Hepatocyte (in vitro differentiated cells): ENCODE measurements around the gene PLEKHD1. TPM values are rescaled to one million over a fixed set of nuclear protein-coding genes. Genes with fewer than 3 reads are reported as not detected.
"Not testable (repeated sequence)": the region's sequence is repeated elsewhere in the genome, so short reads cannot be mapped to it uniquely, and the experiment has no call there.

Experiments used
- DNase-seq: peaks from one replicate; pipeline ENCODE4 v3.0.0-alpha.2; 2016; ENCODE audit warnings: low spot score
- H2AFZ ChIP-seq: fragments of 200-600 bp; sonication (generic); 2 replicates; pipeline ENCODE4 v1.6.0; 2016; ENCODE audit warnings: antibody characterized with exemption, mild to moderate bottlenecking
- H3K27ac ChIP-seq: fragments of 200-600 bp; sonication (generic); 2 replicates; pipeline ENCODE4 v1.5.1; 2016; ENCODE audit warnings: mild to moderate bottlenecking
- H3K27me3 ChIP-seq: fragments of 200-600 bp; sonication (generic); 2 replicates; pipeline ENCODE4 v1.6.1; 2016
- H3K36me3 ChIP-seq: fragments of 200-600 bp; sonication (generic); replicated peaks from 2 replicates; pipeline ENCODE4 v1.5.1; 2016; ENCODE audit warnings: low read depth; ENCODE audit not compliant: insufficient read depth
- H3K4me1 ChIP-seq: fragments of 200-600 bp; sonication (generic); 2 replicates; pipeline ENCODE4 v1.5.1; 2016; ENCODE audit warnings: mild to moderate bottlenecking, moderate library complexity; ENCODE audit not compliant: insufficient read depth
- H3K4me2 ChIP-seq: fragments of 200-600 bp; sonication (generic); 2 replicates; pipeline ENCODE4 v1.6.0; 2016
- H3K4me3 ChIP-seq: fragments of 200-600 bp; sonication (generic); 2 replicates; pipeline ENCODE4 v1.5.1; 2016; ENCODE audit warnings: mild to moderate bottlenecking
- H3K79me2 ChIP-seq: fragments of 200-600 bp; sonication (generic); 2 replicates; pipeline ENCODE4 v1.6.0; 2017; ENCODE audit warnings: mild to moderate bottlenecking
- H3K9me2 ChIP-seq: fragments of 200-600 bp; sonication (generic); replicated peaks from 2 replicates; pipeline ENCODE4 v1.6.0; 2017; ENCODE audit warnings: mild to moderate bottlenecking; ENCODE audit not compliant: insufficient read depth
- H3K9me3 ChIP-seq: fragments of 200-600 bp; sonication (generic); 2 replicates; pipeline ENCODE4 v1.5.1; 2016; ENCODE audit warnings: low read depth, mild to moderate bottlenecking
- H4K20me1 ChIP-seq: fragments of 200-600 bp; sonication (generic); 2 replicates; pipeline ENCODE4 v1.6.0; 2016; ENCODE audit warnings: mild to moderate bottlenecking; ENCODE audit not compliant: insufficient read depth, poor library complexity, severe bottlenecking
- CTCF ChIP-seq: fragments of 200-600 bp; sonication (generic); IDR thresholded peaks from 2 replicates; pipeline ENCODE4 v1.5.1; 2016; ENCODE audit warnings: antibody characterized with exemption, mild to moderate bottlenecking; ENCODE audit not compliant: poor library complexity
- EZH2 ChIP-seq: fragments of 200-600 bp; sonication (generic); IDR thresholded peaks from 2 replicates; pipeline ENCODE4 v1.6.1; 2016; ENCODE audit warnings: antibody characterized with exemption, mild to moderate bottlenecking, borderline replicate concordance
- EZH2phosphoT487 ChIP-seq: fragments of 200-600 bp; sonication (generic); IDR thresholded peaks from one replicate; pipeline ENCODE4 v1.6.1; 2018; ENCODE audit warnings: antibody characterized with exemption, mild to moderate bottlenecking, low read depth, moderate library complexity; ENCODE audit not compliant: unreplicated experiment, severe bottlenecking
- WGBS: methylation state at CpG from one replicate; pipeline ENCODE4 v1.1.6; 2016; ENCODE audit warnings: low lambda C conversion rate; ENCODE audit errors: missing lambda C conversion rate; 5-methylcytosine and 5-hydroxymethylcytosine counted together
- polyA plus RNA-seq: library from polyadenylated mRNA; unstranded; fragments of >200 nt; fragmentation: Nextera tagmentation; extraction: Ambion mirVana; gene quantifications from 2 replicates; pipeline ENCODE4 v1.2.1, GENCODE V29; 2016
- total RNA-seq: library from RNA; depleted of rRNA; stranded (reverse); fragments of >200 nt; gene quantifications from 2 replicates; pipeline ENCODE4 v1.2.3, GENCODE V29; 2014

The PLEKHD1 gene
- total and polyA plus RNA-seq, 2 experiments from 2014 or later = not detected

- Histone ChIP-seq H3K27ac (no peak overlapping the region), H3K4me2 (no peak overlapping the region), H3K79me2 (no peaks in the 10 kb centered on the region), H4K20me1 (no peaks in the 10 kb centered on the region), H3K4me1 (no peaks in the 10 kb centered on the region), H3K27me3 (no peaks in the 10 kb centered on the region), H3K9me3 (no peaks in the 10 kb centered on the region), H3K9me2 (no peaks in the 10 kb centered on the region), H3K4me3 (no peak overlapping the region), H2AFZ (no peak overlapping the region), H3K36me3 (no peaks in the 10 kb centered on the region)
- 42% methylated on average over 3 of the region's 3 CpGs for WGBS
- DNase-seq = no peak
- no peak for TF ChIP-seq CTCF
- TF ChIP-seq EZH2 = no peak
- TF ChIP-seq EZH2phosphoT487 = no peak
Observed at GRCh38 chr14:69473260-69473659, 11.3 kb upstream of the PLEKHD1 start.

DNA sequence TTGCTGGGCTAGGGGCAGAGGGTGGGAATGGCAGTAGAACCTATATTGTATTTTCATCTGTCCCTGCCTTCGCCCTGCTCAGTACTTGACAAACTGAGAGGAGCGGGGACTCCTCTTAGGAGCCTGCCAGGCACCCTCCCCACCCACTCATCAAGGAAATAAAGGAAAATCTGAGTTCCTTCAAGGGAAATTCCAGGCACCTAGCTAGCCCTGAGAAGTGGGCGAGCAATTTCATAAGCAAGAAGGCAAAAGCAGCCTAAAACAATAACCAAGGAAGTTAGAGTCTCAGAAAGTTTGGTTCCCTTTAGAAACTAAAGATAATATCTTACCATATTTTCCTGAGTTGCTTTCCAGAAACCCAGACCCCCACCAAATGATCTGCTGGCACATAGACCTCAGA lies 10.6 kb upstream of the PLEKHD1 start:
- 86% methylated on average over 3 of the region's 3 CpGs for WGBS
- H3K79me2 ChIP-seq = no peaks in the 10 kb centered on the region
- H2AFZ ChIP-seq = no peak overlapping the region
- no peaks in the 10 kb centered on the region for H3K9me2 ChIP-seq
- no peaks in the 10 kb centered on the region for H3K36me3 ChIP-seq
- H3K27me3 ChIP-seq = no peaks in the 10 kb centered on the region
- no peak overlapping the region for H3K4me2 ChIP-seq
- no peak for DNase-seq
- no peaks in the 10 kb centered on the region for H3K9me3 ChIP-seq
- no peaks in the 10 kb centered on the region for H4K20me1 ChIP-seq
- TF ChIP-seq CTCF = no peak
- TF ChIP-seq EZH2phosphoT487 = no peak
- TF ChIP-seq EZH2 = no peak
- no peaks in the 10 kb centered on the region for H3K4me1 ChIP-seq
- no peak overlapping the region for H3K4me3 ChIP-seq
- no peak overlapping the region for H3K27ac ChIP-seq

DNA sequence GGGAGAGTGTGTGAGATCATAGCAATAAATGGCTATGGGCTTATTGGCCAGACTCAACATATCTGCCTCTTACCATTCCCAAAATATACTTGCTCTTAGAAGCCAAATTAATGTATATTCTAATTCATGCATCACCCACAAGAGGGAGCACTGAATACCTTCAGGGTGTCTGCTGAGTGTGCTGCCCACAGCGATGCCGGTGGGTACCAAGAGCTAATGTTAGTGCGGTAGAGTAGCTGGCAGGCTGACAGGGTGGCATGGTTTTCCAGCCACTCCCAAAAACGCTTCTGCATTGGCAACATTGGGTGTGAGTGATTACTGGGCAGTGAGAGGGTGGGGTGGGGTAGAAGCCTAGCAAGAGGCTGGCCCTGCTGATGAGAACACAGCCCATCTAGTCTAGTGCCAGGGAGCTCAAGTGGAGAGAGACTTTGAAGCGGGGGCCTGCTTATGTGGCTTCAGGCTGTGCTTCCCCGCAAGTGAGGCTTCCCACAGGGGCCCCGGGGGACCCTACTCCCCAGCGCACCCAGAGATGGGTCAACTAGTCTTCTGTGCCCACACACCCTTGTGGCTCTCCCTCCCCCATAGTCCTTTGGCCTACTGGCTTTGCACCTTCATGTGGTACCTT lies 9.2 kb upstream of the PLEKHD1 start:
- H3K4me2 ChIP-seq = no peak overlapping the region
- TF ChIP-seq CTCF (peak; percentile 28), EZH2phosphoT487 (no peak)
- peak; percentile 7 for DNase-seq
- H3K79me2 ChIP-seq = no peaks in the 10 kb centered on the region
- H3K27me3 ChIP-seq = no peaks in the 10 kb centered on the region
- WGBS = 68% methylated on average over 8 of the region's 8 CpGs
- H2AFZ ChIP-seq = no peak overlapping the region
- H3K9me2 ChIP-seq = no peaks in the 10 kb centered on the region
- H3K36me3 ChIP-seq = no peaks in the 10 kb centered on the region
- no peak overlapping the region for H3K4me3 ChIP-seq
- no peak overlapping the region for H3K27ac ChIP-seq
- H3K9me3 ChIP-seq = no peaks in the 10 kb centered on the region
- H3K4me1 ChIP-seq = no peaks in the 10 kb centered on the region
- no peaks in the 10 kb centered on the region for H4K20me1 ChIP-seq

GRCh38 chr14:69476824-69477450 lies 7.6 kb upstream of the PLEKHD1 start:
- not testable (repeated sequence) for H4K20me1 ChIP-seq, H3K9me3 ChIP-seq, H3K79me2 ChIP-seq, H3K27ac ChIP-seq, DNase-seq, H3K9me2 ChIP-seq, H3K4me1 ChIP-seq, H3K27me3 ChIP-seq, H2AFZ ChIP-seq, H3K36me3 ChIP-seq, H3K4me3 ChIP-seq, H3K4me2 ChIP-seq
- 91% methylated on average over 5 of the region's 5 CpGs for WGBS

DNA sequence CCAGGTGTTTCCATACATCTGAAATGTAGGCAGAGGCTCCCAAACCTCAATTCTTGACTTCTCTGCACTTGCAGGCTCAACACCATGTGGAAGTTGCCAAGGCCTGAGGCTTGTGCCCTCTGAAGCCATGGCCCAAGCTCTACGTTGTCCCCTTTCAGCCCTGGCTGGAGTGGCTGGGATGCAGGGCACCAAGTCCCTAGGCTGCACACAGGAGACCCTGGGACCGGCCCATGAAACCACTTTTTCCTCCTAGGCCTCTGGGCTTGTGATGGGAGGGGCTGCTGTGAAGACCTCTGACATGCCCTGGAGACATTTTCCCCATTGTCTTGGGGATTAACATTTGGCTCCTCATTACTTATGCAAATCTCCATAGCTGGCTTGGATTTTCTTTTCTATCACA lies 6.5 kb upstream of the PLEKHD1 start:
- H4K20me1 ChIP-seq, H3K4me3 ChIP-seq, H3K4me1 ChIP-seq, H3K4me2 ChIP-seq, H3K27ac ChIP-seq, H2AFZ ChIP-seq, H3K9me3 ChIP-seq, H3K36me3 ChIP-seq, DNase-seq, H3K79me2 ChIP-seq, H3K9me2 ChIP-seq: not testable (repeated sequence)
- peaks cover 15% of the 10 kb centered on the region for H3K27me3 ChIP-seq
- 83% methylated on average over 2 of the region's 2 CpGs for WGBS
